Activated CD4-positive, alpha-beta T cell treated with anti-CD3 and anti-CD28 coated beads for 36 hours (primary cell): ENCODE measurements around the gene PLA2G1B. TPM values are rescaled to one million over a fixed set of nuclear protein-coding genes. Genes with fewer than 3 reads are reported as not detected.

Experiments
- ATAC-seq: fragments of 200-7000 bp; cut with Tn5 transposase; one replicate; pipeline ENCODE4 v1.10.0; 2021; ENCODE audit warnings: mild to moderate bottlenecking, moderate library complexity
- CTCF ChIA-PET: fragments of 350-600 bp; sonication (Branson Sonifier 250); formaldehyde crosslinking; loops from one replicate; lab custom pipeline; 2021; ENCODE audit warnings: antibody characterized with exemption; lab: Charles Lee
- POLR2A ChIA-PET: fragments of 350-600 bp; sonication (Branson Sonifier 250); formaldehyde crosslinking; loops from one replicate; lab custom pipeline; 2021; ENCODE audit warnings: antibody characterized with exemption, inconsistent platforms; lab: Charles Lee
- DNase-seq: peaks from one replicate; pipeline ENCODE4 v3.0.0-alpha.2; 2020
- H3K27ac Mint-ChIP-seq: one replicate; pipeline ENCODE4 v1.8.0; 2021; ENCODE audit warnings: mixed read lengths
- H3K27me3 Mint-ChIP-seq: one replicate; pipeline ENCODE4 v1.8.0; 2021; ENCODE audit warnings: mixed read lengths
- H3K36me3 Mint-ChIP-seq: one replicate; pipeline ENCODE4 v1.8.0; 2021; ENCODE audit warnings: low read depth, mixed read lengths
- H3K4me1 Mint-ChIP-seq: one replicate; pipeline ENCODE4 v1.8.0; 2021; ENCODE audit warnings: mixed read lengths
- H3K4me3 Mint-ChIP-seq: one replicate; pipeline ENCODE4 v1.8.0; 2021; ENCODE audit warnings: mild to moderate bottlenecking, moderate library complexity, mixed read lengths
- H3K9me3 Mint-ChIP-seq: one replicate; pipeline ENCODE4 v1.8.0; 2021; ENCODE audit warnings: low read depth, mixed read lengths
- intact Hi-C, 2 experiments: fragments of 100-400 bp; cut with DNase I in 1 of 2; cut with micrococcal nuclease in 1 of 2; formaldehyde crosslinking; loops; one replicate each; pipeline versions ENCODE4 v1.14.2 to v1.15.1; 2022 to 2024; cut with DNase I, micrococcal nuclease
- total RNA-seq, 2 experiments: library from RNA; stranded (reverse); gene quantifications; one replicate each; pipeline ENCODE4 v1.2.3, GENCODE V29; 2021

Gene PLA2G1B
- total RNA-seq, 2 experiments from 2014 or later: 0.51 TPM; not detected in 1

GRCh38 chr12:120323772-120324171, 3.8 kb downstream of the PLA2G1B start:
- ATAC-seq: no peak
- no peaks in the 10 kb centered on the region for H3K9me3 Mint-ChIP-seq
- no peaks in the 10 kb centered on the region for H3K36me3 Mint-ChIP-seq
- H3K27me3 Mint-ChIP-seq: no peaks in the 10 kb centered on the region
- no peak for DNase-seq
- no peak overlapping the region for H3K4me3 Mint-ChIP-seq
- intact Hi-C loops: loop anchor here in 1 of 2 experiments (10.0 kb wide), 1 partner anchor 391 kb away; the partner anchor contains the start of gene UNC119B
- peaks cover 3% of the 10 kb centered on the region for H3K4me1 Mint-ChIP-seq
- CTCF ChIA-PET: interaction anchor here (0.6 to 1.0 kb wide), 3 partner anchors 96 to 507 kb away, joined by 3 read pairs; no protein-coding TSS in a partner anchor
- POLR2A ChIA-PET: interaction anchor here (1.1 kb wide), 1 partner anchor 123 kb away, joined by 4 read pairs; the partner anchor contains the start of gene RPLP0
- no peak overlapping the region for H3K27ac Mint-ChIP-seq

DNA sequence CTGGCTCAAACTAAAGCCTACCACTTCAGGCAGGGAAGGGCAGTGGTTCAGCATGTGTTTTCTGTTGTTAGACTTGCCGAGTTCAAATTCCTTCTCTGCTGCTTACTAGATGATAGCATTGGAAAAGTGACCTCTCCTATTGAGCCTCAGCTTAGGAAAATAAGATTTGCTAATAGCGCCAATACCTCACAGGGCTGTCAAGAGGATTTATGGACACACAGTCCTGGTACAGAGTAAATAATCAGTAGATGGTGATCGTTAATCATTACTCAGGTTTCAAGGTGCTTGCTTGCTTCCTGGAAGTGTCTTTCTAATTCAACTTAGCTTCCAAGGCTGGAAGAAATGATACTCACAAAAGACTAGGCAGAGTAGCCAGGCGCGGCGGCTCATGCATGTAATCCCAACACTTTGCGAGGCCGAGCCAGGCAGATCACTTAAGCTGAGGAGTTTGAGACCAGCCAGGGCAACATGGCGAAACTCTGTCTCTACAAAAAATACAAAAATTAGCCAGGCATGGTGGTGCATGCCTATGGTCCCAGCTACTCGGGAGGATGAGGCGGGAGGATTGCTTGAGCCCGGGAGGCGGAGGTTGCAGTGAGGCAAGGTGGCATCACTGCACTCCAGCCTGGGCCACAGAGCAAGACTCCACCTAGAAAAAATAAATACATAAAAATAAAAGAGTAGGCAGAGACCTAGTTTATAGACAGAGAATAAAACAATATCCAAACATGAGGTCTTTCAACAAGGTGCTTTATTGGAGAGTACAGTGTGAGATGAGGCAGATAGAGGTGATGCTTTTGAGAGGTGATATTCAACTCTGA, 6.0 kb downstream of the PLA2G1B start:
- DNase-seq (no peak), ATAC-seq (no peak)
- Mint-ChIP-seq H3K9me3 (no peaks in the 10 kb centered on the region), H3K27ac (no peak overlapping the region), H3K4me1 (peaks cover 15% of the 10 kb centered on the region), H3K36me3 (no peaks in the 10 kb centered on the region), H3K27me3 (no peaks in the 10 kb centered on the region), H3K4me3 (no peak overlapping the region)
- POLR2A ChIA-PET: interaction anchor here (0.6 kb wide), 1 partner anchor 30 kb away, joined by 4 read pairs; the partner anchor contains the start of gene RNU4-2
- intact Hi-C loops: loop anchor here in 1 of 2 experiments (10.0 kb wide), 1 partner anchor 393 kb away; the partner anchor contains the start of gene UNC119B
- CTCF ChIA-PET: interaction anchor here (0.6 to 1.2 kb wide), 3 partner anchors 24 to 116 kb away, joined by 3 read pairs; partner anchors contain the start of gene COX6A1

DNA sequence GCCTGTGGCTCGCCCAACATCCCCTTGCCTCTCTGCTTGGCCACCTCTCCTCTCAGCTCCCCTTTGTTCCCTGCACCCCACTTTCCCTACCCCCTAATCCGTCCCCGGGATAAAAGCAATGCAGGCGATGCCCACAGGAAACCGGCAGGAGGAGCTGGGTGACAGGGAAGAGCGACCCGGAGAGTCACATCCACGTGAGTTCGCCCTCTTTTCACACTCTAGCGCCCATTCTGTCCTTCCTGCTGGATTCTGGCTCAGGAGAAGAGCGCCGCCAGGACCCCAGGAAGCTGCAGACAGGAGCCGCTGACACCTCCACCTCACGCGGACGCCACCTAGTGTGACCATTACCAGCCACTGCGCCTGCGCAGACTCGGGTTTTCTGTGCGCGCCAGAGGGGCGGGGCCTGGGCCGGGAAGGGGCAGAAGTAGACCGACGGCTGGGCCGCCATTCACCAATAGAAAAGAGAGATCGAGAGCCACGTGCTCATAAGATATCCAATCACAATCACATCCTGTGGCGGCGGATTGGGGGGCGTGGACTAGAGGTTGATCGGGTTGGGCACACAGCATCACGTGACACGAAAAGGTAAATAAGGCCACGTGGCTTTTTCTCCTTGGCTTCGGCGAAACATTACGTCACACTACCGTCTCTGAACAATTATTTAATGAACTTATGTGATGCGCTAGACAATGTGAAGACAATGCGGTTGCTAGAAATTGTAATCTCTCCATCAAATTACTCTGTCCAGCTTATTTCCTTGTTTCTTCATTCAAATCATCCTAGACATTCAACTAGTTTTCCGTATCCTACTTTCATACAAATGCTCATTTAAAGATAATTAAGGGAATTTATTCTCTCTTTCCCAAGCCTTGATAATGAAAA, 10.1 kb downstream of the PLA2G1B start:
- ChIA-PET CTCF (interaction anchor here (0.6 to 3.9 kb wide), 15 partner anchors 10 to 153 kb away, joined by 3 to 26 read pairs (median 4); partner anchors contain the start of genes COX6A1, PLA2G1B, RNU4-1 and SIRT4), POLR2A (interaction anchor here (0.6 to 2.2 kb wide), 6 partner anchors 15 to 117 kb away, joined by 3 to 17 read pairs (median 9); partner anchors contain the start of genes RNU4-1, RNU4-2, RPLP0 and SIRT4)
- H3K4me3 Mint-ChIP-seq: peak overlapping the region; percentile 92
- ATAC-seq (peak; percentile 100), DNase-seq (peak; percentile 100)
- intact Hi-C loops: loop anchor here (1.0 kb wide), 11 partner anchors 15 to 369 kb away; partner anchors contain the start of genes RNU4-1 (in 2 of the 2), SIRT4 (in 2 of the 2), COQ5 (in 1 of the 2) and DYNLL1 (in 1 of the 2)
- H3K36me3 Mint-ChIP-seq: no peaks in the 10 kb centered on the region
- no peaks in the 10 kb centered on the region for H3K27me3 Mint-ChIP-seq
- H3K9me3 Mint-ChIP-seq: no peaks in the 10 kb centered on the region
- peak overlapping the region; percentile 94 for H3K27ac Mint-ChIP-seq
- peaks cover 12% of the 10 kb centered on the region for H3K4me1 Mint-ChIP-seq

- DNase-seq: no peak
- Mint-ChIP-seq H3K27ac (peak overlapping the region; percentile 94), H3K36me3 (no peaks in the 10 kb centered on the region), H3K9me3 (no peaks in the 10 kb centered on the region), H3K4me3 (peak overlapping the region; percentile 92), H3K27me3 (no peaks in the 10 kb centered on the region), H3K4me1 (peaks cover 12% of the 10 kb centered on the region)
- CTCF ChIA-PET: interaction anchor here (0.7 to 3.9 kb wide), 11 partner anchors 10 to 128 kb away, joined by 3 to 26 read pairs (median 4); partner anchors contain the start of genes COX6A1, PLA2G1B, RNU4-1 and SIRT4
- peak; percentile 4 for ATAC-seq
- intact Hi-C loops: loop anchor here (1.0 kb wide), 11 partner anchors 15 to 369 kb away; partner anchors contain the start of genes RNU4-1 (in 2 of the 2), SIRT4 (in 2 of the 2), COQ5 (in 1 of the 2) and DYNLL1 (in 1 of the 2)
- POLR2A ChIA-PET: interaction anchor here (0.6 to 2.2 kb wide), 6 partner anchors 15 to 116 kb away, joined by 3 to 17 read pairs (median 9); partner anchors contain the start of genes RNU4-1, RNU4-2, RPLP0 and SIRT4
Observed at GRCh38 chr12:120316798-120317223, 10.8 kb downstream of the PLA2G1B start.

GRCh38 chr12:120314220-120314619, 13.4 kb downstream of the PLA2G1B start:
- intact Hi-C loops: no loop called here
- ATAC-seq: no peak
- ChIA-PET CTCF (interaction anchor here (0.6 to 3.4 kb wide), 5 partner anchors 11 to 309 kb away, joined by 3 to 16 read pairs (median 4); partner anchors contain the start of gene SIRT4), POLR2A (interaction anchor here (1.5 to 2.8 kb wide), 2 partner anchors 12 to 23 kb away, joined by 3 to 15 read pairs; partner anchors contain the start of genes RNU4-2 and SIRT4)
- Mint-ChIP-seq H3K4me3 (no peak overlapping the region), H3K27ac (no peak overlapping the region), H3K4me1 (peaks cover 12% of the 10 kb centered on the region), H3K27me3 (no peaks in the 10 kb centered on the region), H3K9me3 (no peaks in the 10 kb centered on the region), H3K36me3 (no peaks in the 10 kb centered on the region)
- peak; percentile 20 for DNase-seq

GRCh38 chr12:120301962-120302815, 25.4 kb downstream of the PLA2G1B start, which contains the start of gene SIRT4:
SIRT4 (plus strand) TSS chr12:120302321; CDS start chr12:120303562, 1,241 bp downstream.
- DNase-seq (peak; percentile 94), ATAC-seq (peak; percentile 100)
- ChIA-PET CTCF (interaction anchor here (0.6 to 2.9 kb wide), 28 partner anchors 8 to 281 kb away, joined by 3 to 33 read pairs (median 4); partner anchors contain the start of genes COQ5, DYNLL1, POP5 and PXN), POLR2A (interaction anchor here (0.6 to 4.6 kb wide), 9 partner anchors 10 to 1369 kb away, joined by 3 to 150 read pairs (median 3); partner anchors contain the start of genes RNU4-1, RNU4-2 and RPLP0)
- Mint-ChIP-seq H3K9me3 (no peaks in the 10 kb centered on the region), H3K27me3 (no peaks in the 10 kb centered on the region), H3K4me3 (peak within 1 kb of the TSS; percentile 95), H3K4me1 (peaks cover 9% of the 10 kb centered on the region), H3K36me3 (no peaks in the 10 kb centered on the region), H3K27ac (peak within 1 kb of the TSS; percentile 97)
- intact Hi-C loops: loop anchor here (1.0 to 2.0 kb wide), 4 partner anchors 9 to 137 kb away; partner anchors contain the start of genes RNU4-1 (in 2 of the 2) and COX6A1 (in 1 of the 2)

DNA sequence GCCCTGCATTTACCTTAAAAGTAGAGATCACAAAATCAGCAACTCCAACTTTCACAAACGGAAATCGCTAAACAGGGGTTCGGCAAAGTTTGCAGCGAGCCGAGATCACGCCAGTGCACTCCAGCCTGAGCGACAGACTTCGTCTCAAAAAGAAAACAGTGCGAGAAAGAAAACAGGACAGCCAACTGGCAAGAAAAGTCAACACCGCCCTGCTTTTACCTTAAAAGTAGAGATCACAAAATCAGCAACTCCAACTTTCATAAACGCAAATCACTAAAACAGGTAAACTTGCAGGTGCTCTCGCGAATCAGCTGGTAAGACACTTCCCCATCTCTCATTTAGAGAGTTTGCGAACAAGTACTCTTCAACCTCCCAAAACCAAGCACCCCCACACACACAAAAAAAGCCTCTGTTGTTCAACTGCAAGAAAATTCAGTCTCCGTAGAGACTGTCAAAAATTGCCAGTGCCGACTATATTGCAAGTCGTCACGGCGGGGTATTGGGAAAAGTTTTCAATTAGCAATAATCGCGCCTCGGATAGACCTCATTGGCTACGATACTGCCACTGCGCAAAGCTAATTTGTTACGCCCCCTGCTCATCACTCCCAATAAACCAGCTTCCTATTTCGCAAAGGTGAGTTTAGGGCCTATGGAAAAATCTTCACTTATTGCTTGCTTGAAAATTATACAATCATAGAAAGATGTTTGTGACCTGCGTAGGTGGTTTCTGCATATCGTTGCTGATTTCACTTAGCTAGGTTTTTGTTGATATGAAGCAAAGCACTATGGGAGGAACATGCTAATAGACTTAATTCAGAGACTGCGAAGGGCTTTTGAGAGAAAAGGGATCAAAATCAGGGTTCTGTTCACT, 34.7 kb downstream of the PLA2G1B start, which contains the start of gene RNU4-1:
RNU4-1 (minus strand) TSS at position 577 of the 871 bp plus-strand sequence.
- Mint-ChIP-seq H3K27me3 (no peaks in the 10 kb centered on the region), H3K4me3 (no peak within 1 kb of the TSS), H3K9me3 (no peaks in the 10 kb centered on the region), H3K27ac (no peak within 1 kb of the TSS), H3K4me1 (peaks cover 7% of the 10 kb centered on the region), H3K36me3 (no peaks in the 10 kb centered on the region)
- POLR2A ChIA-PET: interaction anchor here (0.6 to 5.3 kb wide), 43 partner anchors 11 to 1375 kb away, joined by 3 to 281 read pairs (median 6); partner anchors contain the start of genes COQ5, DYNLL1, MLEC and PLA2G1B
- ATAC-seq: peak; percentile 69
- intact Hi-C loops: loop anchor here (1.0 to 5.0 kb wide), 11 partner anchors 9 to 1334 kb away; partner anchors contain the start of genes RAB35 (in 2 of the 2), SIRT4 (in 2 of the 2), BICDL1 (in 1 of the 2) and COX6A1 (in 1 of the 2)
- CTCF ChIA-PET: interaction anchor here (0.5 to 5.5 kb wide), 11 partner anchors 10 to 581 kb away, joined by 3 to 72 read pairs (median 4); partner anchors contain the start of genes RPLP0 and SIRT4
- peak; percentile 88 for DNase-seq

- H3K4me1 Mint-ChIP-seq: peaks cover 7% of the 10 kb centered on the region
- no peaks in the 10 kb centered on the region for H3K27me3 Mint-ChIP-seq
- DNase-seq: no peak
- no peaks in the 10 kb centered on the region for H3K36me3 Mint-ChIP-seq
- intact Hi-C loops: loop anchor here (2.0 to 5.0 kb wide), 9 partner anchors 92 to 1334 kb away; partner anchors contain the start of genes RAB35 (in 2 of the 2), BICDL1 (in 1 of the 2), COX6A1 (in 1 of the 2) and ORAI1 (in 1 of the 2)
- ChIA-PET CTCF (interaction anchor here (0.5 to 5.5 kb wide), 6 partner anchors 10 to 247 kb away, joined by 3 to 72 read pairs (median 8); partner anchors contain the start of genes RPLP0 and SIRT4), POLR2A (interaction anchor here (0.7 to 5.3 kb wide), 32 partner anchors 11 to 1109 kb away, joined by 3 to 281 read pairs (median 12); partner anchors contain the start of genes BICDL1, COQ5, DYNLL1 and PXN)
- H3K4me3 Mint-ChIP-seq: no peak overlapping the region
- peak; percentile 7 for ATAC-seq
- no peak overlapping the region for H3K27ac Mint-ChIP-seq
- no peaks in the 10 kb centered on the region for H3K9me3 Mint-ChIP-seq
Observed at GRCh38 chr12:120292411-120292660, 35.2 kb downstream of the PLA2G1B start.
